ENCODE data around the gene NT5DC1.

Gene NT5DC1

DNA sequence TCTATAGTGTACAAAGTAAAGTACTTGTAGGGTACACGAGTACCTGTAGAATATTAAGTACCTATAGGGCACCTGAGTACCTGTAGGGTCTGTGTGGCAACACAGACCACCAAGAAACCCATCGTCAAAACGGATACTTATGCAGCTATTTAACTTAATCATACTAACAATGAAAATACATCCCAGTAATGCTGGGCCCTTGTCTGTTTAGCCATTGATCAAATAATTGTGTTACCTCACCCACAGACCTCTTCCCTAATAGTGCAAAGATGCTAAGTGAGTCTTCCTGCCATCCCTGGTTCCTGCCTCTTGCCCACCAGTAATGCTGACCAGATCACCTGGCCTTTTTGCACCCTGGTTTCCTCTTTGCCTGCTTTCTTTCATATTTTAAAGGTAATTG lies 32.8 kb downstream of the NT5DC1 start:
- DNase-seq (ENCODE audit: low read depth in 1 of 2, low spot score in 1 of 2) = no peak

DNA sequence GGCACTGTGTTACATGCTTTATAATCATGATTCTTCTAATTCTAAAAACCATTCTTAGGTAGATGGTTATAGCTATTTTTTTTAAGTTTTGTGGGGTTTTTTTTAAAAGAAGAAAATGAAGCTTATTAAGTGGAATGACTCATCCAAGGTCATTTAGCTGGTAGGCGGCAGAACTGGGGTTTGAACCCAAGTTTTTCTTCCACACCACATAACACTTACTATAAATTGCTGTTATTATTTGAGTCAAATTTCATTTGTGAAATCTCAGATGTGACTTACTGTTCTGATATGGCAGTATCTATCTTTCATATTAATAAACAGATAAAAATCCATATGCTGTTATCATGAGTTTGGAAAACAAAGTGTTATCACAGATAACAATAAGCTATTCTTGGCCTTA lies 35.7 kb downstream of the NT5DC1 start:
- DNase-seq (ENCODE audit: low read depth in 1 of 2, low spot score in 1 of 2) = no peak

- no peak for DNase-seq (ENCODE audit: low read depth in 1 of 2, low spot score in 1 of 2)
Measured at GRCh38 chr6:116136933-116137340, 36.3 kb downstream of the NT5DC1 start.

GRCh38 chr6:116139917-116140316 lies 39.3 kb downstream of the NT5DC1 start:
- DNase-seq (ENCODE audit: low read depth in 1 of 2, low spot score in 1 of 2) = no peak

- DNase-seq (ENCODE audit: low read depth in 1 of 2, low spot score in 1 of 2) = no peak
Measured at GRCh38 chr6:116144605-116145004, 44.0 kb downstream of the NT5DC1 start.

DNA sequence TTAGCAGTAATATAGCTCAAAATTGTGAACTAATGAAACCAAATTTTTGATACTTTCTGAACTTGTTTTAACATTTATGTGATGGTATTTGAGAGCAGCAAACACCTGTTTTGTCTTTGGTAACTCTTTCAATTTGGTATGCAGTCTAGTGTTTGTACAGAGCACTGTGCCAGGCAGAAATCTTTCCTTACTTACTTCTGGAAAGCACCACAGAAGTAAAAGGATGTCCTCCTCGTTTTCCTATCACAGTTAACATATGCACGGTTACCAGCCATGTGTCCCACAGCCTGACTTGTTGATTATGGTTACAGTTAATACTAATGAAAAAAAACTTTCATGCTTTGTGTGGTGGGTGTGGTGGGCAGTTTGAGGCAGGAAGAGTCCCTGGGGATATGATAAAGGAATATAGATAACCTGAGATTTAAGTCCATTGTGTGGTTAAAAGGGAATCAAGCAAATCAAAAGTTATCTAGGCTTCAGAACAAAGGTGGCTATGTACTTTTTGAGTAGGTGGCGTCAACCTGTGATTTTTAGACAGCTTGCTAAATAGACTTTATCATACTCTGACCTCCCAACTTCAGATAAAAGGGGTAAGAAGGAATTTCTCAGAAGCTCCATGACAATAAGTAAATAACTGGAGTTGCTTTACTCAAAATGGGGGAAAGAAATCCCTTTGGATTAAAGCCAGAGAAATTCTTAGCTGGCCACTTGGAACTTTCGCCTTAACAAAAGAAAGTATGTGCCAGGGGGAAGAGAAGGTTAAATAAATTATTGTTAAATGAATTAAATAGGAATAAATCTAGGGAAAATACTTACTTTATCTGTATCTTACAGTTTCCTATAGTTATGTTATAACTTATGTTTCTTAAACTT lies 45.4 kb downstream of the NT5DC1 start:
- DNase-seq (ENCODE audit: low read depth in 1 of 2, low spot score in 1 of 2) = no peak

DNA sequence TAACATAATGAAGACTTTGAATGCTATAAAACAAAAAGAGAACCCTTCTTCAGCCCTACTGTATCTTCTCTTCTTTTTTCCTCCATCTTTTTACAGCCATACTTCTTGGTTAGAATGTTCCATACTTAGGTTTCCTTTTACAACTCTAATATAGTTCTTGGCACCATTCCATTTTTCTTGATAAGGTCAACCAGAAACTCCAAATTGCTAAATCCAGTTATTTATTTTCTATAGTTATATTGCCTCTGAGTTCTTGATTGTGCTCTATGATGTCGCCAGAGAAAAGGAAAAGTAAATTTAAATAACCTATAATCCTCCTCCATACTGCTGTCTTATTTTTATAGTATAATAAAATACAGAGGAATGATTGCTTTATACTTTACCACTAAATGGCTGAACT lies 52.0 kb downstream of the NT5DC1 start:
- no peak for DNase-seq (ENCODE audit: low read depth in 1 of 2, low spot score in 1 of 2)

- no peak for DNase-seq (ENCODE audit: low read depth in 1 of 2, low spot score in 1 of 2)
Measured at GRCh38 chr6:116154887-116155286, 54.2 kb downstream of the NT5DC1 start.

GRCh38 chr6:116156405-116157326 lies 56.0 kb downstream of the NT5DC1 start:
- DNase-seq (ENCODE audit: low read depth in 1 of 2, low spot score in 1 of 2) = no peak

DNA sequence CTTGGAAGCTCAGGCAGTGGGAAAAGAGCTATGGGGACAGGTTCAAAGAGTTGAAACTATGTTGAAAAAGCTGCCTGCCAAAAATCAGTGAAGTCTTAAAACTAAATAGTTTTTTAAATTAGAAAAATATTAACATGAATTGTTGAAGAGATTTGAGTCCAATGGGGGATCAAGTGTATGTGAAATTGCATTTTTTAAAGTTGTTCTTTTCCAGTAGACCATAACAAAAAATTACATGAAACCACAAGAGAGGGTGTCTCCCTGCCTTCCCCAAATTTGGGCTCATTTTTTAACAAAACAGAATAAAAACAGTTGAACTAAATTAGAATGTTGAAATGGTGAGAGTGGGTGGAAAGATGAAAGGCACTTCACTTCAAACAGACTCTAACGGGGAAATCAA lies 56.7 kb downstream of the NT5DC1 start:
- DNase-seq (ENCODE audit: low read depth in 1 of 2, low spot score in 1 of 2) = no peak

GRCh38 chr6:116158641-116159040 lies 58.0 kb downstream of the NT5DC1 start:
- no peak for DNase-seq (ENCODE audit: low read depth in 1 of 2, low spot score in 1 of 2)

DNA sequence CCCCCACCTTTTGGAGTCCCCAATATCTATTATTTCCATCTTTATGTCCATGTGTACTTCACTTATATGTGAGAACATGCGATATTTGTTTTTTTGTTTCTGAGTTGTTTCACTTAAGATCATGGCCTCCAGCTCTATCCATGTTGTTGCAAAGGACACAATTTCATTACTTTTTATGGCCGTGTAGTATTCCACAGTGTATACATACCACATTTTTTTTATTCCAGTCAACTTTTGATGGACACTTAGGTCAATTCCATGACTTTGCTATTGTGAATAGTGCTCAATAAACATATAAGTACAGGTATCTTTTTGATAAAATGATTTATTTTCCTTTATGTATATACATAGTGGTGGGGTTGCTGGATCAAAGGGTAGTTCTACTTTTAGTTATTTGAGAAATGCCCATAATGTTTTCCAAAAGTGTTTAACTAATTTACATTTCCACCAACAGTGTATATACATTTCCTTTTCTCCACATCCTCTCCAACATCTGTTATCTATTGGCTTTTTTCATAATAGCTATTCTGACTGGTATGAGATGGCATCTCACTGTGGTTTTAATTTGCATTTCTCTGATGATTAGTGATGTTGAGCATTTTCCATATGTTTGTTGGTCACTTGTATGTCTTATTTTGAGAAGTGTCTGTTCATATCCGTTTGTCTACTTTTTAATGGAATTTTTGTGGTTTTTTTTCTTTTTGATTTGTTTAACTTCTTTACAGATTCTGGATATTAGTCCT lies 59.3 kb downstream of the NT5DC1 start:
- DNase-seq (ENCODE audit: low read depth in 1 of 2, low spot score in 1 of 2) = no peak

GRCh38 chr6:116165596-116165995 lies 64.9 kb downstream of the NT5DC1 start:
- DNase-seq (ENCODE audit: low read depth in 1 of 2, low spot score in 1 of 2) = no peak

- DNase-seq (ENCODE audit: low read depth in 1 of 2, low spot score in 1 of 2) = no peak
Measured at GRCh38 chr6:116166369-116166768, 65.7 kb downstream of the NT5DC1 start.

GRCh38 chr6:116168148-116168547 lies 67.5 kb downstream of the NT5DC1 start:
- no peak for DNase-seq (ENCODE audit: low read depth in 1 of 2, low spot score in 1 of 2)

GRCh38 chr6:116169880-116170279 lies 69.2 kb downstream of the NT5DC1 start:
- no peak for DNase-seq (ENCODE audit: low read depth in 1 of 2, low spot score in 1 of 2)

DNA sequence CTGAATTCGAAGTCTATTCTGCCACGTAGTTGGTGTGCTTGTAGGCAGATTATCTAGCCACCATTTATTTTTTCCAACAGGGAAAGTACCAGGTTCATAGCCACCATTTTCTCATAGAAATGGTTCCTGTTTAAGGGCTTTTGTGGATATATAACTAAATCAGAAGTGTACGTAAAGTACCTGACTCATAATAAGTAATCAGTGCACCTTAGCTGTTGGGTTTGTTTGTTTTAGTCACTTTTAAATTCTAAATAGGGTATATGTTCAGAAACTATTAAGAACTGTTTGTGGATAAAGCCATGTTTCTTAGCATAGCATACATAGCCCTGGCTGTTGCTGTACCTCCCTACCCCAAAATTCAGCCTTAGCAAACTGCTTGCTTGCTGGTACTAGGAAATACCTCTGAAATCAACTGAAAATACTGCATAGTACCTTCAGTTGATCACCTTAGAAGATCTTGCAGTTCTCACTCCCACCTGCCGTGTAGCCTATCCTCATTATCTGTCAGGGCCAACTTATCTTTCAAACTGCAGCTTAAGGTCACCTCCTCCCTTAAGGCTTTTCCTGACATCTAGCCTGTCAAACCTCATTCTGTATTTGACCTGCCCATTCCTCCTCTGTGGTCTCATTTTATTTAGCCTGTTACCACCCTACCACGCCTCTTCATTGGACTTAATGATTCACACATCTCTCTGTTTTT lies 69.9 kb downstream of the NT5DC1 start:
- DNase-seq (ENCODE audit: low read depth in 1 of 2, low spot score in 1 of 2) = no peak

- DNase-seq (ENCODE audit: low read depth in 1 of 2, low spot score in 1 of 2) = no peak
Measured at GRCh38 chr6:116173928-116174327, 73.3 kb downstream of the NT5DC1 start.

DNA sequence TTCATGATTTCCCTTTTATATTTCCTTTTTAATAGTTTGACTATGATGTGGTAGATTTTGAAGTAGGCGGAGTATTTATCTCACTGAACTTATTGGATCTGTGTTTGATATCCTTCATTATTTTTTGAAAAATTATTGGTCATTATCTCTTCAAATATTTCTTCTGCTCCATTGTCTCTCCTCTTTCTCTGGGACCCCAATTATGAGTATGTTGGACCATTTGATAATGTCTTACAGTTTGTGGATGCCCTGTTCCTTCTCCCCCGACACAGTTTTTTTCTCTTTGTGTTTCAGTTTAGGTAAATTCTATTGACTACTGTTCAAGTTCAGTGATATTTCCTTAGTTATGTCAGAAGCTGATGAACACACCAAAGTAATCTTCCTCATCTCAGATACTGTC lies 74.7 kb downstream of the NT5DC1 start:
- no peak for DNase-seq (ENCODE audit: low read depth in 1 of 2, low spot score in 1 of 2)

- no peak for DNase-seq (ENCODE audit: low read depth in 1 of 2, low spot score in 1 of 2)
Measured at GRCh38 chr6:116176596-116176995, 75.9 kb downstream of the NT5DC1 start.

GRCh38 chr6:116180375-116180774 lies 79.7 kb downstream of the NT5DC1 start:
- no peak for DNase-seq (ENCODE audit: low read depth in 1 of 2, low spot score in 1 of 2)
